HG02798 (cell line): Measurements from ENCODE around the gene SNX8.
"Not testable (repeated sequence)": the region's sequence is repeated elsewhere in the genome, so short reads cannot be mapped to it uniquely, and the experiment has no call there.

Experiments
- ATAC-seq: cut with Tn5 transposase; IDR thresholded peaks from one replicate; pipeline ENCODE4 v1.9.1; 2021; ENCODE audit warnings: mild to moderate bottlenecking; ENCODE audit not compliant: unreplicated experiment, poor library complexity

The SNX8 gene

DNA sequence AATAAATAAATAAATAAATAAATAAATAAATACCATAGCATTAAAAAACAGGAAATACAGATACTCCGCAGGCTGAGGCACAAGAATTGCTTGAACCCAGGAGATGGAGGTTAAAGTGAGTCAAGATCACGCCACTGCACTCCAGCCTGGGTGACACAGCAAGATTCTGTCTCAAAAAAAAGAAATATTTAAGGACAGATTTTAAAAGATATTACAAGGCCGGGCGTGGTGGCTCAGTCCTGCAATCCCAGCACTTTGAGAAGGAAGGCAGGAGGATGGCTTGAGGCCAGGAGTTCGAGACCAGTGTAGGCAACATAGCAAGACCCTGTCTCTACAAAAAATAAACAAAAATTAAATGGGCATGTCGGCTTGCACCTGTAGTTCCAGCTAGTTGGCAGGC, 17.5 kb upstream of the SNX8 start:
- no peak for ATAC-seq

DNA sequence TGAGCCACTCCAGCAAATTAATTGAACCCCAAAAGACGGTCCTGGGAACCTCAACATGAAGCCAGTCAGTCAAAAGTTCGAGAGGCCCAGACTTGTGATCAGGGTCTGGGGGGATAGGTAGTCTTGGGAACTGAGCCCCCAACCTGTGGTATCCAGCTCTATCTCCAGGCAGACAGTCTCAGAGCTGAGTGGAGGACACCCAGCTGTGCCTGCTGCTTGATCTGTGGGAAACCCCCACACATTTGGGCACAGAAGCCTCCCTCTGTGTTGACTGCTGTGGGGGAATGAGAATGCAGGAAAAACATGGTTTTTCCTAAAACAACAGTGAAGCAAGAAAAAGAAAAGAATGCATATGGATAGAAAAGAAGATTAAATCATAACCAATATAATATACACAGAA, 16.3 kb upstream of the SNX8 start:
- ATAC-seq = no peak

DNA sequence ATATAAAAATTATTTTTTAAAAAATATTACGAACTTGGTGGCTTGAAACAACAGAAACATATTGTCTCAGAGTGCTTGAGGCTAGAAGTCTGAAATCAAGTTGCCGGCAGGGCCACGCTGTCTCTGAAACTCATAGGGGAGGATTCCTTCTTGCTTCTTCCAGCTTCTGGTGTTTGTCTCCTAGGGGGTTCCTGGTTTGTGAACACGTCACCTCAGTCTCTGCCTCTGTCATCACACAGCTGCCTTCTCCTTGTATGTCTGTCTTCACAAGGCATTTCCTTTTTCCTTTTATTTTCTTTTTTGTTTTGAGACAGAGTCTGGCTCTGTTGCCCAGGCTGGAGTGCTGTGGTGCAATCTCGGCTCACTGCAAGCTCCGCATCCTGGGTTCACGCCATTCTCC, 12.7 kb upstream of the SNX8 start:
- no peak for ATAC-seq

DNA sequence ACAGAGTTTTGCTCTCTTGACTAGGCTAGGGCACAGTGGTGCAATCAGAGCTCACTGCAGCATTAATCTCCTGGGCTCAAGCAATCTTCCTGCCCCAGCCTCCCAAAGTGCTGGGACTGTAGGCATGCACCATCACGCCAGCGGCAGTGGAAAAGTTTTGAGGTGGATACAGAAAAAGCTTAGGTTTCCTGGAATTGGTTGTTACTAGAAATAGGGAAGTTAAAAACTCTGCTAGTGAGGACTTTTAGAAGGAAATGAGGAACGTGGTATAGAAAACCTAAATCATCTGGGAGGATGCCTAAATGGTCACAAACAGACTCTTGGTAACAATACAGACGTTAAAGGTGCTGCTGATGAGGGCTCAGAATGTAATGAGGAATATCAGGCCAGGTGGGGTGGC, 10.9 kb upstream of the SNX8 start:
- no peak for ATAC-seq

DNA sequence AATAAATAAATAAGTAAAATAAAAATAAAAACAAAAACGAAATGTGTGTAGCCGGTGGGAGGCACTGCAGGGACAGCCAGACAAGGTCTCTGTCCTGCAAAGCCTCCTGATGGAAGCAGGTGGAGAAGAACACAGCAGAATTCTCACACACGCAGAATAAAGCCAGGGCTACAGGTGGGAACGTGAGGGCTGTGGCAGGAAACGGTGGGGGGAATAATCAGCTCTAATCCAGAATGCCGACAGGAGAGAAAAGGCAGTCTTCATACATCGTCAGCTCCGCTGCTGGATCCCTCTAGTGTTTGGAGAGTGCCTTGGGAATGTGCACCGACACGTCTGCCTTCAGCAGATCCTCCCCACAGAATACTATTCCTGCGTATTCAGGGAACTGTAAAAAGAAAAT, 6.8 kb upstream of the SNX8 start:
- ATAC-seq = no peak

DNA sequence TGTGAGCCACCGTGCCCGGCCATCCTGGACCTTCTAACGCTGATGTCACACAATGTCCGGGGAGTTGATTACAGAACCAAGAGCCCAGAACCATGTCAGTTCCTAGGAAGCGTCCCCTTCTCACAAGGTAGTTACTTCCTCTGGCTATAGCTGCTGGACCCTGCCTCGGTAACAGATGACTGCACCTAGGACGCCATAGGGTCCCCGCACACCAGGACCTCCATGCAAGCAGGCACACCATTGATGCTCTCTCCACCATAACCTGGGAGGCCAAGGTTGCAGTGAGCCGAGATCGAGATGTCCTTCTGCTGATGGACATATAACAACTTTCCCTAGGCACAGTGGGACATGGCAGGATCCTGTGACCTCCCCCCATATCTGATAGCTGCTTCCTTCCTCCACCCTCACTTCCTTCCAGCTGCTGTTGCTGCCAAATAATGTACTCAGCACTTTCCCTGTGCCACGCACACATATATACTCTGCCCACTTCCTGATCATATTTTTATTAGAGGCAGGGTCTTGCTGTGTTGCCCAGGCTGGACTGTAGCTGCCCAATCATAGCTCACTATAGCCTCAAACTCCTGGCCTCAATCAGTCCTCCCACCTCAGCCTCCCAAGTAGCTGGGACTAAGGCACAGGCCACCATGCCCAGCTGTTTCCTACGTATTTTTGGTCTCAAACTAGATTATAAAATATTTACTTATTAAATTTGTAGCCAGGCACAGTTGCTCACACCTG, 3.5 kb upstream of the SNX8 start:
- ATAC-seq = no peak

DNA sequence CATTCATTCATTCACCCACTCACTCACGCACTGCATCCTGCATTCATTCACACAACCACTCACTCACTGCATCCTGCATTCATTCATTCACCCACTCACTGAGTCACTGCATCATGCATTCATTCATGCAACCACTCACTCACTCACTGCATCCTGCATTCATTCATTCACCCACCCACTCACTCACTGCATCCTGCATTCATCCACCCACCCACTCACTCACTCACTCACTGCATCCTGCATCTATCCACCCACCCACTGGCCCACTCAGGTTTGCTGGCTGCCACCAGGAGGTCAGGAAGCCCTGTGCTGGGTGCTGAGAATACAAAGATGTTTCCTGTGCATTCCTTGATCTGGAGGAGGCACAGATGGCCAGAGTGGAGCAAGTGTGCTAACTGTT, 2.3 kb upstream of the SNX8 start:
- ATAC-seq = no peak

DNA sequence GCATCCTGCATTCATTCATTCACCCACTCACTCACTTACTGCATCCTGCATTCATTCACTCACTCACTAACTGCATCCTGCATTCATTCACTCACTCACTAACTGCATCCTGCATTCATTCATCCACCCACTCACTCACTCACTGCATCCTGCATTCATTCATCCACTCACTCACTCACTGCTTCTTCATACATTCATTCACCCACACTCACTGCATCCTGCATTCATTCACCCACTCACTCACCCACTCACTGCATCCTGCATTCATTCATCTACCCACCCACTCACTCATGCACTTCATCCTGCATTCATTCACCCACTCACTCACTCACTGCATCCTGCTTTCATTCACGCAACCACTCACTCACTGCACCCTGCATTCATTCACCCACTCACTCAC, 1.5 kb upstream of the SNX8 start:
- ATAC-seq = no peak

DNA sequence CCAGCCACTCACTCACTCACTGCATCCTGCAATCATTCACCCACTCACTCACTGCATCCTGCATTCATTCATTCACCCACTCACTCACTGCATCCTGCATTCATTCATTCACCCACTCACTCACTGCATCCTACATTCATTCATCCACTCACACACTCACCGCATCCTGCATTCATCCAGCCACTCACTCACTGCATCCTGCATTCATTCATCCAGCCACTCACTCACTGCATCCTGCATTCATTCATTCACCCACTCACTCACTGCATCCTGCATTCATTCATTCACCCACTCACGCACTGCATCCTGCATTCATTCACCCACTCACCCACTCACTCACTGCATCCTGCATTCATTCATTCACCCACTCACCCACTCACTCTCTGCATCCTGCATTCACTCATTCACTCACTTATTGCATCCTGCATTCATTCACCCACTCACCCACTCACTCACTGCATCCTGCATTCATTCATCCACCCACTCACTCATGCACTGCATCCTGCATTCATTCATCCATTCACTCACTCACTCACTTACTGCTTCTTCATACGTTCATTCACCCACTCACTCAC, 802 bp upstream of the SNX8 start:
- not testable (repeated sequence) for ATAC-seq

DNA sequence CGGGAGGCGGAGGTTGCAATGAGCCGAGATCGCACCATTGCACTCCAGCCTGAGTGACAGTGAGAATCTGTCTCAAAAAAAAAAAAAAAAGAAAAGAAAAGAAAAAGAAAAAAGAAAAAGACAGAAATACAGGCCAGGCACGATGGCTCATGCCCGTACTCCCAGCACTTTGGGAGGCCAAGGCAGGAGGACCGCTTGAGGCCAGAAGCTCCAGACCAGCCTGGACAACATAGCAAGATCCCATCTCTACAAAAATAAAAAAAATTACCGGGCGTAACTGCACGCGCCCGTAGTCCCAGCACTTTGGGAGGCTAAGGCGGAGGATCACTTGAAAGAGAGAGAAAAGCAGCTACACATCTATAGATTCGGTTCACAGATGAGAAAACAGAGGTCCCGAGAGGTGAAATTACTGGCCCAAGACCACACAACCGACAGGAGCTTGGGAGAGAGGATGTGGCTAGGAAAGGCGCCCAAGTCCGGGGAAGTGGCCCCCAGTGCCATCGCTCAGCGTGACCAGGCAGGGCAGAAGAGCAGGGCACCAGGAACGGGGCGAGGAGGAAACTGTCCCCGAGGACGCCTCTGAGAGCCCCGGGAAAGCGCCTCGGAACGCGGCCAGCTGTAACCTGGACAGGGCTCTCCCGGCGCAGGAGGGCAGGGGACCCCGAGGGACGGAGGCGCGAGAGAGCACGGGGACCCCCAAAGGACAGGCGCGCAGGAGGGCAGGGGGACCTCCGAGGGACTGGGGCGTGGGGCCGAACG, 612 bp downstream of the SNX8 start:
- peak; percentile 5 for ATAC-seq

DNA sequence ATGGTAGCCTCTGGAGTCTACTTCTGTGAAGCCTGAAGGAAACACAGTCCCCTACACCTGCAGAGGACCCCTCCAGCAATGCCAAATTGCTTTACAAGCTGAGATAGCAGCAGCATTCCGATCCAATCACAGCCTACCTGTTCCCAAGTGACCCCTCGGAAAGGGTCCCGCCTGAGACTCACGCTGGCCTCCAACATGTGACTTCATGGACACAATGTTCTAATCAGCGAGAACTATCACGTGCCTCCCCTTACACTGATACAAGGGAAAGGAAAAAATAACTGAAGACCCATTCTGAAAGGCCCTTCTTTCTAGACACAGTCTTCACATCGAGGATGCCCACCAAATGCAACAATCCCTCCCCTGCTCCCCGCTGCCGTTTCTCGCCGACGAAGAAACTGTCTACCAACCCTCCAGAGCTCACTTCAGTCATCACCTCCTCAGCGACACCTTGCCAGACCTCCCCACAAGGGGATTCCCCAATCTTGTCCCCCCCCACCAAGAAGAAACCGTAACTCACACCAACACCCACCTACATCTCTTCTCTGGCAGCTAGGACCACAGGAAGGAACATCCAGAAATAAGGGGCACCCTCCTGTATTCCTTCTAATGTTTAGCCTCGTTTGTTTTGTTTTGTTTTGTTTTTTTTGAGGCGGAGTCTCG, 1.8 kb downstream of the SNX8 start:
- peak; percentile 23 for ATAC-seq

DNA sequence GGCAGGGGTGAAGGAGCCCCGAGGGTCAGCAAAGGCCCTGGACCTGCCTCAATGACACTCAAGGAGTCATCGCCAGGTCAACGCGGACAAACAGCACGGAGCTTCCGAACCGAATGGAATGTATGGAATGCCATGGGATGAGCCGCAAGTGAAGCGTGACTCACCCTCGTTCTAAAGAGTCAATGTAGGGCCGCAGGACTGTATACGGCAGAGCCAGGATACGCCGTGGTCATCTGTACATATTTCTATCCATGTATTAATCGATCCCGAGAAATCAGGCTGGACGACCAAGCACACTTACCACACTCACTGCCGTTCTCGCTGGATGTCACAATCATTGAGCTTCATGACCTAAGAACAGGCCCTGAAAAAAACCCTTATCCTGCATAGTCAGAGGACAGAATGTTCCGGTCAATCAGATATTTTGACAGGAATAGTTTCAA, 4.3 kb downstream of the SNX8 start:
- no peak for ATAC-seq

DNA sequence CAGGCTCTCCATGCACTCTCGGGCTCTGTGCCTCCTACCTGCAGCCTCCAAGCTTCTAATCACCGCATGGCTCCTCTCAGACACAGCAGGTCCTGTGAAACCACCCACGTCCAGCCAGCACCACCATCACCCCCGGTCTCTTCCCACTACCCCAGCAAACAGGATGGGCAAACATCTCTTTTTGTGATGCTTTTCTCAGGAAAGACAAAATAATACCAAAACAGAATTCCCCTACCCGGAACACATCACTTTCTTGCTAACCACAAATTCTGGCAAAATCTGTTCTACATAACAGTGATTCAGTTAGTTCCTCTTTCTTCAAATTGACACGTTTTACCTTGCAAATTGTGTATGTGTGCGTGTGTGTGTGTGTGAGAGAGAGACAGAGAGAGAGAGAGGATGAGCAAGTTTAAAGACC, 6.5 kb downstream of the SNX8 start:
- ATAC-seq = peak; percentile 50

DNA sequence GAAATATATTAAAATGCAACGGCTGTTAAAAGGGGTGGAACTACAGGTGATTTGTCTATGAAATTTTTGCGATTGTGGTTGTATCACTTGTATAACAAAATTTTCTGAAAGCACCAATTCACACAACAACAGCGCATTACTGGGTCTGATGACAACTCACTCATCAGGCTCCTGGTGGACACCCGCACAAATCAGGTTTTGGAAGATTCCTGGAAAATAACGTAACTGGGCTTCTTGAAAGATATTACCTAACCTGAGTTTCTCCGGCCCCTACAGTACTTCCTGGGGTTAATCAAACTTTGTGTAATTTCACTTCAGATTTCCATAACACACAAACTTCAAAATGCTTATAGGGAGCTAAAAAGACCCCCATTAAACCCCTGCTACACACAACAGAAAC, 7.6 kb downstream of the SNX8 start:
- ATAC-seq = no peak

DNA sequence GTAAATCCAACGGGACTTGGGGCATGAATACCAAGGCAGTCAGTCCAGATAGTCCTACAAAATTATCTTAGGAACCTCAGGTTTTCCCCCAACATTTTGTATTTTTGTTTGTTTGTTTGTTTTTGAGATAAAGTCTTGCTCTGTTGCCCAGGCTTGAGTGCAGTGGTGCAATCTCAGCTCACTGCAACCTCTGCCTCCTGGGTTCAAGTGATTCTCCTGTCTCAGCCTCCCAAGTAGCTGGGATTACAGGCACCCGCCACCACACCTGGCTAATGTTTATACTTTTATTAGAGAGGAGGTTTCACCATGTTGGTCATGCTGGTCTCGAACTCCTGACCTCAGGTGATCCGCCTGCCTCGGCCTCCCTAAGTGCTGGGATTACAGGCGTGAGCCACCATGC, 9.0 kb downstream of the SNX8 start:
- not testable (repeated sequence) for ATAC-seq

DNA sequence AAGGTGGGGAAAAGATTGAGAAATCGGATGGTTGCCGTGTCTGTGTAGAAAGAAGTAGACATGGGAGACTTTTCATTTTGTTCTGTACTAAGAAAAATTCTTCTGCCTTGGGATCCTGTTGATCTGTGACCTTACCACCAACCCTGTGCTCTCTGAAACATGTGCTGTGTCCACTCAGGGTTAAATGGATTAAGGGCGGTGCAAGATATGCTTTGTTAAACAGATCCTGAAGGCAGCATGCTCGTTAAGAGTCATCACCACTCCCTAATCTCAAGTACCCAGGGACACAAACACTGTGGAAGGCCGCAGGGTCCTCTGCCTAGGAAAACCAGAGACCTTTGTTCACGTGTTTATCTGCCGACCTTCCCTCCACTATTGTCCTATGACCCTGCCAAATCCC, 10.7 kb downstream of the SNX8 start:
- not testable (repeated sequence) for ATAC-seq

DNA sequence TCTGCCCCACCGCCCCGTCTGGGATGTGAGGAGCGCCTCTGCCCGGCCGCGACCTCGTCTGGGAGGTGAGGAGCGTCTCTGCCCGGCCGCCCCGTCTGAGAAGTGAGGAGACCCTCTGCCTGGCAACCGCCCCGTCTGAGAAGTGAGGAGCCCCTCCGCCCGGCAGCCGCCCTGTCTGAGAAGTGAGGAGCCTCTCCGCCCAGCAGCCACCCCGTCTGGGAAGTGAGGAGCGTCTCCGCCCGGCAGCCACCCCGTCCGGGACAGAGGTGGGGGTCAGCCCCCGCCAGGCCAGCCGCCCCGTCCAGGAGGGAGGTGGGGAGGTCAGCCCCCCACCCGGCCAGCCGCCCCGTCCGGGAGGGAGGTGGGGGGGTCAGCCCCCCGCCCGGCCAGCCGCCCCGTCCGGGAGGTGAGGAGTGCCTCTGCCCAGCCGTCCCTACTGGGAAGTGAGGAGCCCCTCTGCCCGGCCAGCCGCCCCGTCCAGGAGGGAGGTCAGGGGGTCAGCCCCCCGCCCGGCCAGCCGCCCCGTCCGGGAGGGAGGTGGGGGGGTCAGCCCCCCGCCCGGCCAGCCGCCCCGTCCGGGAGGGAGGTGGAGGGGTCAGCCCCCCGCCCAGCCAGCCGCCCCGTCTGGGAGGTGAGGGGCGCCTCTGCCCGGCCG, 11.4 kb downstream of the SNX8 start:
- ATAC-seq = not testable (repeated sequence)

DNA sequence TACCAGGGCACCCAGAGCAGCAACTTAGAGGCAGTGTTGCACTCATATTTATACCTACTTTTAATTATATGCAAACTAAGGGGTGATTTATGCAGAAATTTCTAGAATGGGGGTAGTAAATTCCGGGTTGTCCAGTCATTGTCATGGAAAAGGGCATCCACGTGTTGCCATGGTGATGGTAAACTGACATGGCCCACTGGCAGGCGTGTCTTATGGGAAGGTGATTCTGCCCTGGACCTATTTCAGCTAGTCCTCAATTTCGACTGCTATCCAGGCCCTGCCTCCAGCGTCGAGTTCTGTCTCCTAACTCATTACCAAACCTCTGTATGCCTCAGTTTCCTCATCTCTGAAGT, 12.8 kb downstream of the SNX8 start:
- ATAC-seq = no peak

DNA sequence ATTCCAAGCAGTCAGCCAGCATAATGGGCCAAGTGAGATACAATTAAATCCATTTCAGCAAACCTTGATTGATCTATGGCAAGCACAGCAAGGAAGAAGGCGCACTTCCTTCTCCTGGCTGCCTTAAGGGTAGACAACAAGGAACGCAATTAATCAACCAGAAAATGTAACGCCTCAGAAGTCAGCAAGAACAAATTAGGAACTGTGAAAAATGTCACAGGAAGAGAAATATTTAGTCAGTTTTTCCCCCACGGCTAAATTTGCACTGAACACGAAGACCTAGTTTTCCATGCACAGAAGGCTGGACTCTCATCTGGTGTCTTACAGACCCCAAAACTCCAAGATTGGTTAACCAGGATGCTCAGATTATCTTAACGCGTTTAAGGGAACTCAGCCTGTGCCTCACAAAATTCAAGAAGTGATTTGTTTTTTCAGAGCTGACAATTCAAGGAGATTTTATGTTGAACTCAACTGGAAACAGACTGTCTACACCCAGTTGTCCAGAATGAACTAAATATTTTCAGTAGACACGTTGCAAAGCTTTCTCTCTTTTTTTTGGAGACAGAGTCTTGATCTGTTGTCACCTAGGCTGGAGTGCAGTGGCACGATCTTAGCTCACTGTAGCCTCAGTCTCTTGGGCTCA, 14.2 kb downstream of the SNX8 start:
- ATAC-seq = no peak
